OCI-LY7 (cell line): ENCODE data around the gene SNAP25. TPM values are rescaled to one million over a fixed set of nuclear protein-coding genes. Genes with fewer than 3 reads are reported as not detected.

ENCODE experiments used
- BruUV-seq: library from RNA; stranded (reverse); fragments of 400-500 nt; replicated peaks from 2 replicates; lab custom pipeline; 2021; lab: Mats Ljungman, UMichigan
- CTCF ChIA-PET: fragments of 300-600 bp; sonication (Branson Sonifier 250); formaldehyde crosslinking; loops from one replicate; lab custom pipeline; 2022; ENCODE audit warnings: antibody characterized with exemption; ENCODE audit not compliant: unreplicated experiment; lab: Charles Lee
- POLR2A ChIA-PET: fragments of 300-600 bp; sonication (Branson Sonifier 250); formaldehyde crosslinking; loops from one replicate; lab custom pipeline; 2022; ENCODE audit warnings: antibody characterized with exemption; lab: Charles Lee
- DNase-seq: peaks from one replicate; pipeline ENCODE4 v3.0.0-alpha.2; 2015; ENCODE audit warnings: low spot score
- H2AFZ ChIP-seq: fragments of 200-600 bp; sonication (generic), shearing (Covaris generic); 2 replicates; pipeline ENCODE4 v1.6.1; 2014; ENCODE audit warnings: mild to moderate bottlenecking, antibody characterized with exemption, low read length, moderate library complexity
- H3K27ac ChIP-seq: fragments of 200-600 bp; sonication (generic); 2 replicates; pipeline ENCODE4 v1.5.1; 2014; ENCODE audit warnings: mixed run types, low read depth, mild to moderate bottlenecking, moderate library complexity, low read length, inconsistent platforms; ENCODE audit not compliant: poor library complexity, severe bottlenecking
- H3K36me3 ChIP-seq: fragments of 200-600 bp; sonication (generic); 2 replicates; pipeline ENCODE4 v1.6.1; 2014; ENCODE audit warnings: mild to moderate bottlenecking, antibody characterized with exemption, low read length, moderate library complexity, mixed read lengths; ENCODE audit not compliant: insufficient read depth
- H3K4me1 ChIP-seq: fragments of 200-600 bp; sonication (generic); 2 replicates; pipeline ENCODE4 v1.5.1; 2014; ENCODE audit warnings: mild to moderate bottlenecking, low read length; ENCODE audit not compliant: insufficient read depth, poor library complexity, severe bottlenecking
- H3K4me2 ChIP-seq: fragments of 200-600 bp; sonication (generic); 2 replicates; pipeline ENCODE4 v1.6.1; 2014; ENCODE audit warnings: mild to moderate bottlenecking, low read length
- H3K4me3 ChIP-seq: fragments of 200-600 bp; sonication (generic); 2 replicates; pipeline ENCODE4 v1.5.1; 2014; ENCODE audit warnings: mild to moderate bottlenecking, low read depth, low read length; ENCODE audit not compliant: poor library complexity, severe bottlenecking
- H3K79me2 ChIP-seq: fragments of 200-600 bp; sonication (generic); 2 replicates; pipeline ENCODE4 v1.6.1; 2016; ENCODE audit warnings: low read depth, mild to moderate bottlenecking, low read length, moderate library complexity, mixed read lengths; ENCODE audit not compliant: insufficient read depth
- H3K9me2 ChIP-seq: fragments of 200-600 bp; sonication (generic); 2 replicates; pipeline ENCODE4 v1.6.1; 2016; ENCODE audit warnings: mild to moderate bottlenecking, low read length, mixed read lengths; ENCODE audit not compliant: insufficient read depth
- H3K9me3 ChIP-seq: fragments of 200-600 bp; sonication (generic); 2 replicates; pipeline ENCODE4 v1.6.1; 2014; ENCODE audit warnings: mild to moderate bottlenecking, mixed run types, low read length, mixed read lengths
- H4K20me1 ChIP-seq: fragments of 200-600 bp; sonication (generic); 2 replicates; pipeline ENCODE4 v1.6.1; 2014; ENCODE audit warnings: mild to moderate bottlenecking, antibody characterized with exemption, low read length, moderate library complexity, mixed read lengths; ENCODE audit not compliant: insufficient read depth
- CTCF ChIP-seq: fragments of 200-600 bp; sonication (generic); conservative IDR thresholded peaks from 2 replicates; pipeline ENCODE4 v1.5.1; 2014; ENCODE audit warnings: mild to moderate bottlenecking, antibody characterized with exemption, low read length, moderate library complexity, mixed read lengths
- EZH2phosphoT487 ChIP-seq: fragments of 200-600 bp; sonication (generic); IDR thresholded peaks from 2 replicates; pipeline ENCODE4 v1.6.1; 2018; ENCODE audit warnings: low read depth, borderline replicate concordance, mild to moderate bottlenecking, mixed run types, antibody characterized with exemption, low read length, moderate library complexity, mixed read lengths
- intact Hi-C: fragments of 100-400 bp; cut with micrococcal nuclease; formaldehyde crosslinking; loops from one replicate; pipeline ENCODE4 v1.10.0; 2022; ENCODE audit not compliant: unreplicated experiment
- total RNA-seq, 2 experiments: library from RNA; depleted of rRNA in 1 of 2; stranded (reverse); fragments of >200 nt in 1 of 2; shearing (Covaris generic) in 1 of 2; gene quantifications; 2 replicates each; pipeline ENCODE4 v1.2.3, GENCODE V29; 2014 to 2022

SNAP25 gene
- total RNA-seq, 2 experiments from 2014 or later: not detected

GRCh38 chr20:10324198-10324847, 105.7 kb downstream of the SNAP25 start:
- H3K4me1 ChIP-seq: no peaks in the 10 kb centered on the region
- no peaks in the 10 kb centered on the region for H3K36me3 ChIP-seq
- H2AFZ ChIP-seq: no peak overlapping the region
- no peak overlapping the region for H3K4me2 ChIP-seq
- ChIA-PET CTCF (no interaction called here), POLR2A (no interaction called here)
- no peak overlapping the region for H3K4me3 ChIP-seq
- intact Hi-C loops: no loop called here
- no peak overlapping the region for H3K27ac ChIP-seq
- BruUV-seq: no TSS peak
- H3K9me2 ChIP-seq: no peaks in the 10 kb centered on the region
- DNase-seq: no peak
- H4K20me1 ChIP-seq: no peaks in the 10 kb centered on the region
- TF ChIP-seq EZH2phosphoT487 (no peak), CTCF (no peak)
- H3K79me2 ChIP-seq: no peaks in the 10 kb centered on the region
- H3K9me3 ChIP-seq: no peaks in the 10 kb centered on the region

- TF ChIP-seq EZH2phosphoT487 (no peak), CTCF (no peak)
- H3K4me2 ChIP-seq: no peak overlapping the region
- CTCF ChIA-PET: no interaction called here
- H3K79me2 ChIP-seq: no peaks in the 10 kb centered on the region
- no peak overlapping the region for H3K27ac ChIP-seq
- H3K36me3 ChIP-seq: no peaks in the 10 kb centered on the region
- BruUV-seq: no TSS peak
- H2AFZ ChIP-seq: no peak overlapping the region
- no peaks in the 10 kb centered on the region for H4K20me1 ChIP-seq
- POLR2A ChIA-PET: no interaction called here
- no peaks in the 10 kb centered on the region for H3K4me1 ChIP-seq
- DNase-seq: no peak
- H3K9me3 ChIP-seq: no peaks in the 10 kb centered on the region
- no peak overlapping the region for H3K4me3 ChIP-seq
- intact Hi-C loops: no loop called here
- no peaks in the 10 kb centered on the region for H3K9me2 ChIP-seq
These were observed 110.2 kb downstream of the SNAP25 start for GRCh38 chr20:10328897-10329255.

- TF ChIP-seq CTCF (no peak), EZH2phosphoT487 (no peak)
- Histone ChIP-seq H3K4me1 (no peaks in the 10 kb centered on the region), H3K4me3 (no peak overlapping the region), H3K4me2 (no peak overlapping the region), H4K20me1 (no peaks in the 10 kb centered on the region), H3K9me2 (no peaks in the 10 kb centered on the region), H3K9me3 (no peaks in the 10 kb centered on the region), H3K36me3 (no peaks in the 10 kb centered on the region), H3K27ac (no peak overlapping the region), H3K79me2 (no peaks in the 10 kb centered on the region), H2AFZ (no peak overlapping the region)
- DNase-seq: no peak
- ChIA-PET POLR2A (no interaction called here), CTCF (no interaction called here)
- intact Hi-C loops: no loop called here
- BruUV-seq: no TSS peak
These were observed 110.9 kb downstream of the SNAP25 start for GRCh38 chr20:10329387-10330005.
